Right ventricle myocardium superior (tissue), 1 donor: ENCODE measurements around the gene FANK1. TPM values are rescaled to one million over a fixed set of nuclear protein-coding genes. Genes with fewer than 3 reads are reported as not detected.

Experiments used
- ATAC-seq: fragments of 200-7000 bp; cut with Tn5 transposase; one replicate; pipeline ENCODE4 v1.9.1; 2020; ENCODE audit warnings: mild to moderate bottlenecking; ENCODE audit not compliant: poor library complexity
- DNase-seq: peaks from one replicate; pipeline ENCODE4 v3.0.0-alpha.2; 2020
- intact Hi-C: fragments of 100-400 bp; cut with DNase I; formaldehyde crosslinking; loops from one replicate; pipeline ENCODE4 v1.11.2; 2022
- total RNA-seq: library from RNA; stranded (reverse); fragmentation: NEBNext Ultra II Directional; extraction: Animal tissue kit (Norgen Biotek cat#: 25700); gene quantifications from one replicate; pipeline ENCODE4 v1.2.1, GENCODE V29; 2021
- donor health status: DM: no; HTN: yes; CAD: no; lungs with severe emphysema.

Gene FANK1
- total RNA-seq, 1 donor from 2014 or later = 0.51 TPM

- ATAC-seq (no peak), DNase-seq (no peak)
- intact Hi-C loops = no loop called here
Measured at GRCh38 chr10:126009650-126010049, 113.3 kb downstream of the FANK1 start.

GRCh38 chr10:126011995-126012394 is 115.6 kb downstream of the FANK1 start:
- intact Hi-C loops = no loop called here
- ATAC-seq = no peak
- no peak for DNase-seq

DNA sequence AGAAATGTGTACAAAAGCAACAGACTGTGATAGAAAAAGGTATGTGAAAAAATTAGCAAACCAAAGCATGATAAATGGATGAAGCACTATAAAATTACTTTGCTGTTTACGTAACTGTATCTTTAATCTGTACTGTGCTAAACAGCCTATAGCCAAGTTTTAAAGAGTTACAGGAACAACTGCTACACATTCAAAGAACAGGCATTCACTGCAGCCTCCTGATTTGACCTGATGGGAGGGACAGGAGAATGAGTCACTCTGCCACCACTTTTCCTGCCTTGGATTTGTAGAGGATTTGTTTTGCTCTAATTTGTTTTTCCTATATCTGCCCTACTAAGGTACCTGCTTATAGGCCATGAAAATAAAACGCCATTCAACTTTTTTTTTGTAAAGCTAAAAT is 116.1 kb downstream of the FANK1 start:
- ATAC-seq (no peak), DNase-seq (no peak)
- intact Hi-C loops = no loop called here

- intact Hi-C loops = no loop called here
- ATAC-seq = no peak
Measured at GRCh38 chr10:126013489-126014281, 117.3 kb downstream of the FANK1 start.

DNA sequence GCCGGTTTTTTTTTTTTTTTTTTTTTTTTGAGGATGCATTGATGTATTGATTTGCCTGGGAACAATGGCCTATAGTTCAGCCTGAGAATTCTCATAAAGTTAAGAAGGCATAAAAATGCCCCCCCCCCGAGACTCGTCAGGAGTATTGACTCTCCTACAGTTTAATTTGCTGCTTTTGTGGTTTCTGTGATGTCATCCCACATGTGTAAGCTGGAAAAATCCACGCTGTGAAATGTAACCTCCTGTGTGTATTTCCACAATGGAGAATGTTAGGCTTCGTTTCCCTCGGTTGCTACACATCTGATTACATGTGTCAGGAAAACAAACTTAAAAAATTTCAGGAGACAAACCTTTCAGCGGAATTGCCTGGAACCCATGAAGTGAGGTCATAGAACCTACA is 117.9 kb downstream of the FANK1 start:
- DNase-seq (no peak), ATAC-seq (no peak)
- intact Hi-C loops = no loop called here

More at GRCh38 chr10:126013489-126014281, 117.3 kb downstream of the FANK1 start:
- DNase-seq = no peak

DNA sequence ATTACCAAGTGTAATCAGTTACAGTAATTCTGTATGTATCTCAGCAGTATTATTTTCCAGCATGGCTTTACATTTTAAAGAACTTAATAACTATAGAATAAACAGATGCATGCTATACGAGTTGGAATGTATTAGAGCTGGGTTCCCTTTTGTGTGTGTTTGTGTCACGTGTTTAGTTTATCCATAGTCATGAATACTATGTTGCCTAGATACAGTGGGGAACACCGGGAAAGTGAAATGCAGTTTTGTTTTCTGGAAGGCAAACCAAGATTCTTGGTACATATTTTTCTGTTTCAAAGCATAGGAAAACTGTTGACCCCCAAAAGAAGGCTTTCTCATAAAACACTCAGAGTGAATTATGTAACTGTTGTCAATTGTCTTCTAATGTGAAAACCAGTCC is 119.0 kb downstream of the FANK1 start:
- no peak for DNase-seq
- ATAC-seq = no peak
- intact Hi-C loops = no loop called here

- intact Hi-C loops = no loop called here
- DNase-seq = no peak
- no peak for ATAC-seq
Measured at GRCh38 chr10:126016156-126016805, 119.9 kb downstream of the FANK1 start.

DNA sequence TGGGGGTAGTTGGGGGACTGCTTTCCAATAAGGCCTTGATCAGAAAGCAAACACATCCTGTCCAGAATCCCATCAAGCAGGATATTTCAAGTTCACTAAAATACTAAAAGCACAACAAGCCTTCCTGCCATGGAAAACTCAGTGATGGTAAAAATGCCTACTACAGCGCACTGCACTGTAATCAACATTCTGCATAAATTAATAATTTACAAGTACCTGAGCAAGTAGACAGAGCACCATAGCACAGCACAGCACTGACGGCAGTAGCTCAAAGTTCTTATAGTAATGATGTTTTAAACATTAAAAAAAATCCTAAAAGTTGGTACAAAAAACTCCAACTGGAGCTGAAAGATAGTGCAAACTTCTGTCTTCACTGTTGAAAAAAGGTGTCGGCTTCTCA is 120.5 kb downstream of the FANK1 start:
- intact Hi-C loops = no loop called here
- ATAC-seq = no peak
- DNase-seq = no peak

- no peak for ATAC-seq
- intact Hi-C loops = no loop called here
- DNase-seq = no peak
Measured at GRCh38 chr10:126017961-126018560, 121.7 kb downstream of the FANK1 start.

DNA sequence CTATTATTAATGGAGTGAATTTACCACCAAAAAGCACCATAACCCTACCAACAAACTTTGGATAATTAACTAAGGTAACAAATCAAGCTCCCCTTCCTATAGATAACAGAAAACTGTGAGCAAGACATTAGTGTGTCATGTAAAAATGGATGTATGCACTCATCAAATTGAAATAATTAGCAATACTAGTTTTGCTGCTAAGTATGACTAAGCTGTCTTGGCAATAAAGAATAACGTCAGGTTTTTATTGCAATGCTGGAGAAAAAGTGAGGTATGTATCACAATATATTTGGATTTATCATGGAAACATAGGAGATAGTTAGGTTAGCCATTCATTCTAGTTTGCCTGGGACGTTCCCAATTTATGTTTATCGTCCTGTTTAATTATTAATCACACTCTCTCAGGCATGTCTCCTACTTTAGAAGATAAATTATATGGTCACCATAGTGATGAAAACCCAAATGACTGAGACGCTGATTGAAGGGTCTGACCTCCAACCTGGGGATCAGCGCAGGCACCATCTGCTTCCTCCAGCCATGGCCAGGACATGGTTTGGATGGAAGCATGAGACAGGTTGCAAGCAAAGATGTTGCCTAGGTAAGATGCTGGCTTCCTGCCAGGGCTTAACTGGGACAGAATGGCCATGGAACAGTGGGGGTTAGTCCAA is 125.6 kb downstream of the FANK1 start:
- ATAC-seq (no peak), DNase-seq (no peak)
- intact Hi-C loops = no loop called here

GRCh38 chr10:126022841-126023240 is 126.5 kb downstream of the FANK1 start:
- intact Hi-C loops = no loop called here
- DNase-seq (no peak), ATAC-seq (no peak)

GRCh38 chr10:126027692-126028091 is 131.3 kb downstream of the FANK1 start:
- DNase-seq = no peak
- intact Hi-C loops = no loop called here
- no peak for ATAC-seq

- ATAC-seq (no peak), DNase-seq (no peak)
- intact Hi-C loops = no loop called here
Measured at GRCh38 chr10:126029999-126030398, 133.6 kb downstream of the FANK1 start.

DNA sequence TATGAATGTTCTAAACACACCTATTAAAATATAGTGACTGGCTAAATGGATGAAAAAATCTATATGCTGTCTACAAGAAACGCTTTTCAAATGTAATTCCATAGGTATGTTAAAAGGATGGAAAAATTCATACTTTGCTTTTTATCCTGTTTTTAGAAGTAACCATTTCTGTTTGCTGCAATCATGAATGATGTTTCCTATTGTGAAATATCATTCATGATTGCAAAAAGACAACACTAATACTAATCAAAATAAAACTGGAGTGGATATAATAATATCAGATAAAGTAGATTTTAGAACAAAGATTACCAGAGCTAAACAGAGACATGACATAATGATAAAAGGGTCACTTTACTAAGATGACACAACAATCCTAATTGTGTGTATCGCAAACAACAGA is 138.2 kb downstream of the FANK1 start:
- intact Hi-C loops = no loop called here
- ATAC-seq = no peak
- DNase-seq = no peak

DNA sequence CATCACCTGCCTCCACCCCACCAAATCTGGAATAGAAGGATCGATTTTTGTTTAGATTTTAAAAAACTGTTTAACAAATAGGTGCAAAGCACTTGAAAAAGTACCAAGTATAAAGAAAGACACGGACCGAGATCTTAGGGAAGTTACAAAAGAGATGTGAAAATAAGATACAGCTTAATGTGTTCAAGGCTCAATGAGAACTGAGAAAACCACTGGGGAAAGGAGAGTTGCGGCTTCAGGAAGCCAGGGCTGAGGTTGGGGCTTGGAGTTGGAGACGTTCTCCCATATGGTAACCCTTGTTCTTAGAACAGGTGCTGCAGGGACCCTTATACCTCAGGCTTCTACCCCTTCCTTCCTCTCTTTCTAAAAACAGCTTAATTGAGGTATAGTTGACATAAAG is 140.2 kb downstream of the FANK1 start:
- ATAC-seq = no peak

DNA sequence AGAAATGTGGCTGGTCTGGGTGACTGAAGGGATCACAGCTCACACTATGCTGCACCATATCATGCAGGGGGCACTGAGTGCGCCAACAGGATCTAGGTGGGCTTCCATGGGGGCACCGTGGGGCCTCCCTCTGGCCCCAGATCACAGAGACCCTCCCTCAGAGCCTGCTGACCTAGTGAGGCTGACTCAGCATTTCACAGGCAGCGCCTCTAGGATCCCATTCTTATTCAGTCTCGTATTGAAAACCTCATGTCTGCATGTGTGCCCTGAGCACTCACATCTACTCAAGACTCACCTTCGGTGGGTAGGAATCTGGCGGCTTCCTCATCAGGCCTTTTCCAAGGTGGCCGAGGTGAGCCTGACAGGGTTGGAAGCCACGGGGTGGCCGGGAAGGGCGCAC is 141.6 kb downstream of the FANK1 start:
- DNase-seq (no peak), ATAC-seq (no peak)
- intact Hi-C loops = no loop called here

More for the DNA sequence above, 140.2 kb downstream of the FANK1 start:
- intact Hi-C loops = no loop called here
- no peak for DNase-seq

- DNase-seq (no peak), ATAC-seq (no peak)
- intact Hi-C loops = no loop called here
Measured at GRCh38 chr10:126041117-126041516, 144.8 kb downstream of the FANK1 start.

- ATAC-seq (peak; percentile 96), DNase-seq (peak; percentile 89)
- intact Hi-C loops = no loop called here
Measured at GRCh38 chr10:126041804-126042231, 145.5 kb downstream of the FANK1 start.

GRCh38 chr10:126042354-126042753 is 146.0 kb downstream of the FANK1 start:
- ATAC-seq = no peak
- intact Hi-C loops = no loop called here
- DNase-seq = no peak
